Subcutaneous abdominal adipose tissue (tissue), 5 donors: ENCODE measurements around the gene LEMD2.

Experiments
- H3K27ac ChIP-seq: one replicate; pipeline ENCODE4 v1.7.0; 2013; ENCODE audit warnings: low read depth, mild to moderate bottlenecking, inconsistent platforms, low read length, moderate library complexity
- H3K27me3 ChIP-seq, 5 donors: one replicate each; pipeline ENCODE4 v1.7.0; 2013; ENCODE audit warnings: low read length in 5 of 5, inconsistent platforms in 1 of 5; ENCODE audit not compliant: control insufficient read depth in 5 of 5, insufficient read depth in 4 of 5
- H3K36me3 ChIP-seq, 5 donors: one replicate each; pipeline ENCODE4 v1.7.0; 2013; ENCODE audit warnings: low read length in 5 of 5; ENCODE audit not compliant: control insufficient read depth in 5 of 5, insufficient read depth in 5 of 5
- H3K4me1 ChIP-seq, 5 donors: one replicate each; pipeline ENCODE4 v1.7.0; 2013; ENCODE audit warnings: low read length in 5 of 5, mild to moderate bottlenecking in 3 of 5, moderate library complexity in 1 of 5; ENCODE audit not compliant: control insufficient read depth in 5 of 5, insufficient read depth in 5 of 5
- H3K4me3 ChIP-seq, 5 donors: one replicate each; pipeline ENCODE4 v1.7.0; 2013; ENCODE audit warnings: low read length in 5 of 5, low read depth in 1 of 5
- H3K9ac ChIP-seq, 5 donors: one replicate each; pipeline ENCODE4 v1.7.0; 2013; ENCODE audit warnings: low read length in 5 of 5, mild to moderate bottlenecking in 4 of 5, moderate library complexity in 3 of 5
- H3K9me3 ChIP-seq, 5 donors: one replicate each; pipeline ENCODE4 v1.7.0; 2013; ENCODE audit warnings: low read length in 5 of 5; ENCODE audit not compliant: control insufficient read depth in 5 of 5
- donor health status: healthy.
- donor health status: healthy.
- donor health status: healthy.
- donor health status: healthy.
- donor health status: healthy.

The LEMD2 gene

GRCh38 chr6:33820243-33820642 is 31.3 kb upstream of the LEMD2 start:
- Histone ChIP-seq H3K9me3 (no peaks in the 10 kb centered on the region), H3K27ac (no peak overlapping the region), H3K4me1 (peaks cover 0 to 18% (median 7%) of the 10 kb centered on the region in 5 donors), H3K36me3 (no peaks in the 10 kb centered on the region), H3K27me3 (peaks cover 3 to 15% (median 7%) of the 10 kb centered on the region in 5 donors), H3K4me3 (no peak overlapping the region), H3K9ac (no peak overlapping the region)

DNA sequence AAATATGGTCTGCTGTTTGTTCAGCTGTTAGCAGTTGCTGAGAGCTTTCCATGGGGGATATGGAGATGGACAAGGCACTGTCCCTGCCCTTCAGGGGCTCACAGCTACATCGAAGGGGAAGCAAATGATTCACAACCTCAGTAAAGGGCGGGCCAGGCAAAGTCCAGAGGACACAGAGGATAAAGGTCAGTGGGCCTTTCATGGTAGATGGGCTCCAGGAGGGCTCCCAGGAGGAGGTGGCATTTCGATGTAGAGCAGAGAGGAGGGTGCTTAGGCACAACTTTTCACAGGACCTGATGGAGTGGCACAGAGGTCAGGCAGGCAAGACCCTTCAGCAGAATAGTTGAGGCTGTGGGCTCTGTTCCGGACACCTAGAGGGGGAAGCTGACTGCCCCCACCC is 30.1 kb upstream of the LEMD2 start:
- no peak overlapping the region for H3K27ac ChIP-seq

GRCh38 chr6:33818293-33818692 is 29.4 kb upstream of the LEMD2 start:
- Histone ChIP-seq H3K27me3 (peaks cover 14 to 27% (median 19%) of the 10 kb centered on the region in 5 donors), H3K27ac (no peak overlapping the region), H3K9me3 (no peaks in the 10 kb centered on the region), H3K4me1 (peaks cover 0 to 12% (median 0%) of the 10 kb centered on the region in 5 donors), H3K4me3 (no peak overlapping the region), H3K9ac (no peak overlapping the region), H3K36me3 (no peaks in the 10 kb centered on the region)

More for the DNA sequence above, 30.1 kb upstream of the LEMD2 start:
- no peak overlapping the region for H3K4me3 ChIP-seq
- H3K9ac ChIP-seq, result no peak overlapping the region
- H3K27me3 ChIP-seq, result peaks cover 7 to 20% (median 12%) of the 10 kb centered on the region in 5 donors
- peaks cover 0 to 12% (median 0%) of the 10 kb centered on the region in 5 donors for H3K4me1 ChIP-seq
- no peaks in the 10 kb centered on the region for H3K36me3 ChIP-seq
- no peaks in the 10 kb centered on the region for H3K9me3 ChIP-seq

DNA sequence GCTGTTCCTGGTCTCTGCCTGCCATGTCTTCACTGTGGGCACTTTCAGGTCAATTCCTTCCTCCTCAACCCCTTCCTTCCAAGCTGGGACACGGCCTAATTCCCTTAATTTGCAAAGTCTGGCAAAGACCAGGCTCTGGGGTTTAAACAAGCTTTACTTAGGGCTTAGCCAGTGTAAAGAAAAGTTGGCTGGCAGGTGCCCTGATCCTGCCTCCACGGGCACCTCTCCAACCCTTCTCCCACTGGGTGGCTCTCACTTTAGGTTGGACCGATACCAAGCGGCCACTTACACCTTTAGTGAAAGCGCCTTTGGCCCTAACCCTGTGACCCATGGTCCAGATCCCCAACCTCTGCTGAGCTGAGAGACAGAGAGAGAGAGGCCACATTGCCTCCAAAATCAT is 28.6 kb upstream of the LEMD2 start:
- Histone ChIP-seq H3K9ac (no peak overlapping the region), H3K4me1 (peaks cover 0 to 12% (median 0%) of the 10 kb centered on the region in 5 donors), H3K27me3 (peaks cover 16 to 29% (median 21%) of the 10 kb centered on the region in 5 donors), H3K36me3 (no peaks in the 10 kb centered on the region), H3K9me3 (no peaks in the 10 kb centered on the region), H3K27ac (no peak overlapping the region), H3K4me3 (no peak overlapping the region)

DNA sequence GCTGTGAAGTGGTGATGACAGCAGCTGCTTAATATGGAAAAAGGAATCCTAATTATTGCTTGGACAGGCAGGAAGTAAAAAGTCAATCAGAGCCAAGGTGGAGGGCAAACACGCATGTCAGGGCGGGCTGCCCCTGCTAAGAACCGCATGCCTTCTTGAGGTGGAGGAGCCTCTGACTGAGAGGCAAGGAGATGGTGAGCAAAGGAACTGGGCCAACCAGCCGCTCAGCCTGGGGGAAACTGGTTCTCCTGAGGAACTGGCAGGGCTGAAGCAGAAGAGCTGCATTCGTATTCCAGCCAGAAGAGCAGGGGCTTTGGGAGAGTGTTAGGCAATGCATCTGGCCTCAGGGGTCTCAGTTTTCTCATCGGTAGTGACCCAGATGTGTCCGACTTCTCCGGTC is 28.0 kb upstream of the LEMD2 start:
- Histone ChIP-seq H3K9me3 (peaks cover 0 to 3% (median 0%) of the 10 kb centered on the region in 5 donors), H3K36me3 (no peaks in the 10 kb centered on the region), H3K27ac (no peak overlapping the region), H3K4me1 (peaks cover 0 to 12% (median 0%) of the 10 kb centered on the region in 5 donors), H3K9ac (no peak overlapping the region), H3K4me3 (no peak overlapping the region), H3K27me3 (peaks cover 19 to 33% (median 24%) of the 10 kb centered on the region in 5 donors)

- Histone ChIP-seq H3K4me1 (peaks cover 0 to 12% (median 0%) of the 10 kb centered on the region in 5 donors), H3K36me3 (no peaks in the 10 kb centered on the region), H3K9me3 (peaks cover 0 to 3% (median 0%) of the 10 kb centered on the region in 5 donors), H3K4me3 (no peak overlapping the region), H3K9ac (no peak overlapping the region), H3K27ac (no peak overlapping the region), H3K27me3 (peaks cover 22 to 33% (median 25%) of the 10 kb centered on the region in 5 donors)
Observed at GRCh38 chr6:33815854-33816253, 26.9 kb upstream of the LEMD2 start.

DNA sequence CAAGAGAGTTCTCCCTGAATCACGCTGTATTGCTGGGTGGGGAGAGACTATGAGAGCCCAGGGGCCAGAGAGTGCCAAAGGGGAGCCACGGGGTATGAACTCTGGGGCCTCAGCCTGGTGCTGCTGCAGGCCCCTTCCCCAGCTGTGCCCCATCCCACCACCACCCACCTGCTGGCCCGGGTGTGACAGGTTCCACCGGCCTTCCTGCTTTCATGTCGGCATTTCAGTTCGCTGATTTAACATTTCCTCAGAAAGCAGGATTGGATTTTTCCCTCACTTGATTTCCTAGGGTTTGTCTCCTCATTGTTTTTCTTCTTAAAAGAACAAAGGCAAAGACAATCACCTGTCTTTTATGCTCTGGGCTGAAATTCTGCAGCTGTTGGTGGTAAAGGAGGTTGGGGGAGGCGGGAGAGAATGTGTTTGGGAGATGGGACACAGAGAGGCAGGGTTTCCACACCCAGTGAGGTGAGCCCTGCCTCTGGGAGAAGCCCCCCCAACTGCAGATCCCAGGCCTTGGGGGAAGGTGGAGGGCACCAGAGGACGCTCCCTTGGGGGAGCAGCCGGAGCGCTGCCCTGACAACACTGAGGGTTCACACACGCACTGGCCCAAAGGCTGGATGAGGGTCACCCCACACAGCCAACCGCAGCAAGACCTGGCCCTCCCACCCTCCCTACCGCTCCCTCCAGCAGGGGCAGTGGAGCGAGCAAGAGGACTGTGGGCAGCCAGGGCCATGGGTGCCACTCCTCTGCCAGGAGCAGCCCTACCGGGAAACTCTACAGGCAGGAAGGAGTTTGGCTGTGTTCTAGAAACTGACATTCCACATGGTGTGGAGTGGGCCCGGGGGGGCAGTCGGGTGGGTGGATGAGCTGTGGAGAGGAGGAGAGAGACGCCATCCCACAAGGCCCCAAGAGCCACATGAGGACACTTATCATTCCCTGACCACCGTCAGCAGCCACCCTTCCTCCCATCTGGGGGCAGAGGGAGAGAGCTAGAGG is 25.4 kb upstream of the LEMD2 start:
- Histone ChIP-seq H3K27me3 (peaks cover 22 to 32% (median 29%) of the 10 kb centered on the region in 5 donors), H3K4me1 (peaks cover 0 to 12% (median 0%) of the 10 kb centered on the region in 5 donors), H3K9ac (no peak overlapping the region), H3K4me3 (no peak overlapping the region), H3K36me3 (no peaks in the 10 kb centered on the region), H3K27ac (no peak overlapping the region), H3K9me3 (peaks cover 0 to 3% (median 0%) of the 10 kb centered on the region in 5 donors)

GRCh38 chr6:33813246-33813904 is 24.4 kb upstream of the LEMD2 start:
- H3K9ac ChIP-seq, result no peak overlapping the region
- H3K27ac ChIP-seq, result no peak overlapping the region
- H3K4me1 ChIP-seq, result peaks cover 0 to 17% (median 0%) of the 10 kb centered on the region in 5 donors
- H3K27me3 ChIP-seq, result peaks cover 20 to 32% (median 29%) of the 10 kb centered on the region in 5 donors
- H3K36me3 ChIP-seq, result no peaks in the 10 kb centered on the region
- no peak overlapping the region for H3K4me3 ChIP-seq
- H3K9me3 ChIP-seq, result peaks cover 0 to 3% (median 0%) of the 10 kb centered on the region in 5 donors

DNA sequence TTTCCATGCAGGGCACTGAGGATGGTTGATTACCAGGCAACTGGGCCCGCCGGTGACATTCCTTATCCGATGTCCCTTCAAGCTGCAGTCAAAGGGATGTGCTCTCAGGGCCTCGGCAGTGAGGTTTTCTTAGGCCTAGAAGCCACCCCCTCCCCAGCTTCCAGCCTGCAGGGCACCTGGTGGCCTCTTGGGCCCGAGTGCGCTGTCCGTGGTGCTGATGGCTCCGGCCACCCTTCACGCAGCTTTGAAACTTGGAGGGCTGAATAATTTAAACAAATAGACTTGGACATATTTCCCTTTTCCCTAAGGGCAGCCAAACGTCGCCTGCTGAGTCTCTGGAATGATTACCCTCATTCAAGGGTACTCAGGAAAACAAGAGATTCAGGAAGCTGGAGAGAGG is 23.7 kb upstream of the LEMD2 start:
- peaks cover 0 to 3% (median 0%) of the 10 kb centered on the region in 5 donors for H3K9me3 ChIP-seq
- peaks cover 23 to 32% (median 29%) of the 10 kb centered on the region in 5 donors for H3K27me3 ChIP-seq
- H3K4me3 ChIP-seq, result no peak overlapping the region
- H3K4me1 ChIP-seq, result peaks cover 0 to 20% (median 0%) of the 10 kb centered on the region in 5 donors
- no peaks in the 10 kb centered on the region for H3K36me3 ChIP-seq
- no peak overlapping the region for H3K27ac ChIP-seq
- H3K9ac ChIP-seq, result no peak overlapping the region
